ENCODE results near the gene MFN1.
"Not testable (repeated sequence)": the region's sequence is repeated elsewhere in the genome, so short reads cannot be mapped to it uniquely, and the experiment has no call there.

The MFN1 gene

DNA sequence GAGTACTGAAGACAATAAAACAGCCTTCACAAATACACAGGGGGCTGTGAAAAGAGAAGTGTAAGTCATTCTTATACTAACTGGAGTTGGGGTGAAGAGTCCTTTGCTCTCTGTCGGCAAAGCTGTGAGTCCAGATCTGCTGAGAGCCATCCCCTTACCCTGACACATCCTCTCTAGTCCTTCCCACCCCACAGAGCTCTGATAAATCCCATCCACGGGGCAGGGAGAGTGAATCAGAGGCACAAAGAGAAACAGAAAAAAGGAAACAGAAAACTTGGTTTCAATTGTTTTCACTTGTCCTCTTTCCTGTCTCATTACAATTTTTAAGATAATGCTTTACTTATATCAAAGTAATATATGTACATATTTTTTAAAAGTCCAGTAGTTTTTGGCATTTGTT is 42.9 kb upstream of the MFN1 start:
- TF ChIP-seq, protein P1, sequence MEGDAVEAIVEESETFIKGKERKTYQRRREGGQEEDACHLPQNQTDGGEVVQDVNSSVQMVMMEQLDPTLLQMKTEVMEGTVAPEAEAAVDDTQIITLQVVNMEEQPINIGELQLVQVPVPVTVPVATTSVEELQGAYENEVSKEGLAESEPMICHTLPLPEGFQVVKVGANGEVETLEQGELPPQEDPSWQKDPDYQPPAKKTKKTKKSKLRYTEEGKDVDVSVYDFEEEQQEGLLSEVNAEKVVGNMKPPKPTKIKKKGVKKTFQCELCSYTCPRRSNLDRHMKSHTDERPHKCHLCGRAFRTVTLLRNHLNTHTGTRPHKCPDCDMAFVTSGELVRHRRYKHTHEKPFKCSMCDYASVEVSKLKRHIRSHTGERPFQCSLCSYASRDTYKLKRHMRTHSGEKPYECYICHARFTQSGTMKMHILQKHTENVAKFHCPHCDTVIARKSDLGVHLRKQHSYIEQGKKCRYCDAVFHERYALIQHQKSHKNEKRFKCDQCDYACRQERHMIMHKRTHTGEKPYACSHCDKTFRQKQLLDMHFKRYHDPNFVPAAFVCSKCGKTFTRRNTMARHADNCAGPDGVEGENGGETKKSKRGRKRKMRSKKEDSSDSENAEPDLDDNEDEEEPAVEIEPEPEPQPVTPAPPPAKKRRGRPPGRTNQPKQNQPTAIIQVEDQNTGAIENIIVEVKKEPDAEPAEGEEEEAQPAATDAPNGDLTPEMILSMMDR (IDR thresholded peaks at IDR 0.05; ENCODE audit: insufficient read depth, low read depth, low read length, missing control alignments): no peak
- H3K4me3 ChIP-seq (ENCODE audit: low read depth, low read length): no peak overlapping the region

DNA sequence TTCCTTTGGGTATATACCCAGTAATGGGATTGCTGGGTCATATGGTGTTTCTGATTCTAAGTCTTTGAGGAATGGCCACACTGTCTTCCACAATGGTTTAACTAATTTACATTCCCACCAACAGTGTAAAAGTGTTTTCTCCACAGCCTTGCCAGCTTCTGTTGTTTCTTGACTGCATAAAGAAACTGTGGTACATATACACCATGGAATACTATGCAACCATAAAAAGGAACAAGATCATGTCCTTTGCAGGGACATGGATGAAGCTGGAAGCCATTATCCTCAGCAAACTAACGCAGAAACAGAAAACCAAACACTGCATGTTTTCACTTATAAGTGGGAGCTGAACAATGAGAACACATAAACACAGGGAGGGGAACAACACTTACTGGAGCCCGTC is 40.1 kb upstream of the MFN1 start:
- H3K4me3 ChIP-seq (ENCODE audit: low read depth, low read length); DNase-seq (ENCODE audit: low read depth): not testable (repeated sequence)

More for the DNA sequence above, 42.9 kb upstream of the MFN1 start:
- DNase-seq (ENCODE audit: low read depth): no peak

DNA sequence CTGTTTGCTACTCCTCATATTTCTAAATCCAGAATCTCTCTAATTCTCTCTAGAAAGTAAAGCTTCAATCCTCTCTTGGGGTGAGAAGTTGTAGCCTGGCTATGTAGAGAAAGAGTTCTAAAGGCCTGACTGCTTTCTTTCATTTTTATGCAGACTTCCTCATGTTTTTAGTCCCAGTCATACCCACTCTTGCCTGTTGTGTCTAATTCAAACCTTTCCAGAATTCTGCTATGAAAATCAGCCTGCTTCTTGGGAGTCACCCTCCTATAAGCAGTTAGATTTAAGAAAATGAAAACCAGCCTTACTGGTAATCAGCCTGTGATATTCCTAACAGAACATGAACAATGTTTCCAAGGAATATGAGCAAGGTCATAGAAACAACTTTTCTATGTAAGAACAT is 39.5 kb upstream of the MFN1 start:
- no peak for DNase-seq (ENCODE audit: low read depth)
- TF ChIP-seq, protein P1 (IDR thresholded peaks at IDR 0.05; ENCODE audit: insufficient read depth, low read depth, low read length, missing control alignments): no peak
- H3K4me3 ChIP-seq (ENCODE audit: low read depth, low read length): no peak overlapping the region

DNA sequence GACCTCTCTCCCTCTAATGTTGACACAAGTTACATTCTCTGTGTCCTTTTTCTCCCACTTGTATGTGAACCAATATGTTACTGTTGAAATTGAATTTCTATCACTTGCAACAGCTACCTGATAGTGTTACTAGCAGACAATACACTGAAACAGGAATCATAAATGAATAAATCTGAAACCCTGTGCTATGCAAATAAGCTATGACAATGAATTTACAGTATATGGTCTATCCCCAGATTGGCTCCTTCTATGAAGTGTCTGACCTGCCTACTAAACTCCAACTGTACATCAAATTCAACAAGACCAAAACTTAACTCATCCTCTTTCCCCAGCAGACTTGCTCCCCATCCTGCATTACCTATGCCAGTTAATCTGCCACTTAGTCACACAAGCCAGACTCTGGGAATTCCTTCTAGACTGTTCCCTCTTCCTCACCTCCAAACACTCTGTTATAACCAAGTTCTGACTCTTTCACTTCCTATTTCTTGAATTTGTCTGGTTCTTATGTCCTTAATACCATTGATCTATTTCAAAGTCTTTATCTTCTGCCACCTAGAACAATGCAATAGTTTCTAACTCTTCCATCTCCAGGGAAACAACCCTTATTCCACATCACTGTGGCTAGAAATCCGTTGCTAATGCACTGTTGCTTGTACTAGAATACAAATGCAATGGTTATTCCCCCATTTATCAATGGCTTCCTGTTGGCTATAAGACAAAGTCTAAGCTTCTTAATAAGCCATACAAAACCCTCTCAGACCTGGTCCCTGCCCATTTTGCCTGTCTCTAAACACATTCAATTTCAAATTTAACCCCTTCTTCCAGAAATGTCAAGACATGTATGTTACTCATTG is 38.1 kb upstream of the MFN1 start:
- DNase-seq (ENCODE audit: low read depth): peak; percentile 32
- H3K4me3 ChIP-seq (ENCODE audit: low read depth, low read length): no peak overlapping the region
- TF ChIP-seq, protein P1 (IDR thresholded peaks at IDR 0.05; ENCODE audit: insufficient read depth, low read depth, low read length, missing control alignments): no peak

DNA sequence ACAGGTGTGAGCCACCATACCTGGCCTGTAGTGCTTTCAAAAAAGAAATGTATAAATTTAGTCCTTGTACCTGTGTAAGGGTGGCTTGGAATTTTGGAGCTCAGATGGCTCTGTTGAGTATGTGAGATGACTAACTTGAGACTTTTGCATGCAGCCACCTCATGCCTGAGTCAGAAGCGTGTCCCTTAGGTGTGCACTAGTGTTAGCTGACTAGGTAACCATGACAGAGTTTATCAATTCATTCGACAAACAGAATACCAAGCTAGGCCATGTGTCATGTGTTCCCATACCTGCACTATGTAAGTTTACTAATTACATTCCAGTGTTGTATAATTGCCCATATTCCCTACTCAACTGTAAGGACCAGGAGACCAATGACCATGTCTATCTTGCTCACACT is 28.6 kb upstream of the MFN1 start:
- TF ChIP-seq, protein P1 (IDR thresholded peaks at IDR 0.05; ENCODE audit: insufficient read depth, low read depth, low read length, missing control alignments): no peak
- H3K4me3 ChIP-seq (ENCODE audit: low read depth, low read length): no peak overlapping the region
- DNase-seq (ENCODE audit: low read depth): no peak

DNA sequence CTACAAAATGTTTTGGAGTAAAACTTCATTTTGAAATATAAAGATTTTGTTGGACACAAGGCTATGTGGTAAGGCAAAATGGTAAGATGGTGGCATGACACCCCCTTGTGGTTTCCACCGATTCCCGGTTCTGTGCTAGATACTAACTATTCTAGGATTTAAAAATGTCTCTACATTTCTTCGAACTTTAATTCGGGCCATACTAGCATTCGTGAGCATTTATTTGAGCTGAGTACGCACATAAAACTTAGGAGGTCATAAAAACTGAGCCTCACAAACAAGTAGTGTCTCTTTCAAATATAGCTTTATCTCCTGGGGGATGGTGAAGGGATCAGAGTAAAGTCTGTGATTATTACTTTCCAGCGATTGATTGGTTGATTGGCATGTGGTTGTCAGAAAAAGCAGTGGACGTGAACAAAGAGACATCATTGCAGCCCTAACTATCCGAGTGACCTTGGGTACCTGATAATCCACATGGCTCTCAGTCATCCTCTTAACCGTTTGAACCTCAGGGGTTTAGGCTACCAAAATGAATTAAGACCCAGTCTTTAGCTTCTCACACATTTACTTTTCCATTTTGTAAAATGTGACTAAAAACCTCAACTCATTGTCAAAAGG is 25.7 kb upstream of the MFN1 start:
- peak overlapping the region; percentile 95 for H3K4me3 ChIP-seq (ENCODE audit: low read depth, low read length)
- TF ChIP-seq, protein P1 (IDR thresholded peaks at IDR 0.05; ENCODE audit: insufficient read depth, low read depth, low read length, missing control alignments): peak; percentile 26
- peak; percentile 41 for DNase-seq (ENCODE audit: low read depth)

DNA sequence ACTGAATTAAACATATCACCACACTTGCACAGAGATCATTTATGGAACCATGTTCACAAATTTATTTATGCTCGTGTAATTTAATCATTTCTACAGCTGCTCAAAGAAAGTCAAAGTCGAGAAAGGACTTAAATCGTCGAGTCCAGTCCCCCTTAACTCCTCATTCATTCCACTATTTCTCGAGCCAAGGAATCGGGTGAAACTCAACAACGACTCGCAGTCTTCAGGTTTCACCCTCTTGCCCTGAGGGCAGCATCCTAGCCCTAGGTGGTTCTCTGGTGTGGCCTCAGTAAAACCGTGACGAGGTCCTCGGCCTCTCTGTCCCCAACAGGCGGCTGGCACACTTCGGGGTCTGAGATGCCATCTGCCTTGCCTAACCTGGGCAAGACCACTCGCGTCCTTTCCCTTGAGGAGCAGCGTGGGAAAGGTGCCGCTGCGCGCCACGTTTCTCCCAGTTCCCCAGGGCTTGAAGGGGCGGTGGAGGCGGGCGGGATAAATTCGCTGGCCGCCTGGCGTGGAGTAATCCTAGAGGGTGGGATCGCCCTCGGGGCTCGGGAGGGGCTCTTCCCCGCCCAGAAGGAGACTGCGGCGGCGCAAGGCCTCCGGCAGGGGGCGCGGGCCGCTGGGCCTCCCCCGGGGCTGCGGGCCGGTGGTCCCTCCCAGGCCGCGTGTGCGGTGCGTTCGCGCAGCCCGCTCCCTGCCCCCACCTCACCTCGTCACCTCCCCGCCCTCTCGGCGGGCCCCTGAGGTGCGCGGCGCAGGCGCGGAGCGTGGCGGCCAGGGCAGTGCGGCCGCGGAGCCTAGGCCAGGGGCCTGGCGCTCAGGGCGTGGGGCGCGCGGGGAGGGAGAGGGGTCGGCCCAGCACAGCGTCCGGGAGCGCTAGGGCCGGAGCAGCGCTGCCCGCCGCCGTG is 25.0 kb upstream of the MFN1 start, which contains the start of gene ZNF639:
TSS of gene ZNF639 (plus strand) at position 746 of the 911 bp plus-strand sequence. CDS start 5,263 bp downstream, outside the sequence.
- peak; percentile 94 for DNase-seq (ENCODE audit: low read depth)
- TF ChIP-seq, protein P1 (IDR thresholded peaks at IDR 0.05; ENCODE audit: insufficient read depth, low read depth, low read length, missing control alignments): peak; percentile 80
- peak within 1 kb of the TSS; percentile 95 for H3K4me3 ChIP-seq (ENCODE audit: low read depth, low read length)
